Measurements from ENCODE around the gene RPN2.

The RPN2 gene

GRCh38 chr20:37249304-37249703 lies 70.2 kb downstream of the RPN2 start:
- FAIRE-seq (no peak), DNase-seq (ENCODE audit: insufficient read length) (no peak)
- no peak for TF ChIP-seq TAF1 (IDR thresholded peaks at IDR 0.05; ENCODE audit: borderline replicate concordance, low read depth, low read length)
- no peak for TF ChIP-seq POLR2A (IDR thresholded peaks at IDR 0.05; ENCODE audit: low read depth, low read length)
- TF ChIP-seq POLR2AphosphoS5 (IDR thresholded peaks at IDR 0.05; ENCODE audit: low read depth, low read length) = no peak

- TF ChIP-seq TAF1 (IDR thresholded peaks at IDR 0.05; ENCODE audit: borderline replicate concordance, low read depth, low read length) (no peak), POLR2AphosphoS5 (IDR thresholded peaks at IDR 0.05; ENCODE audit: low read depth, low read length) (no peak), POLR2A (IDR thresholded peaks at IDR 0.05; ENCODE audit: low read depth, low read length) (no peak)
- DNase-seq (ENCODE audit: insufficient read length) (no peak), FAIRE-seq (no peak)
Measured at GRCh38 chr20:37251825-37252477, 72.8 kb downstream of the RPN2 start.

- no peak for FAIRE-seq
- TF ChIP-seq TAF1 (IDR thresholded peaks at IDR 0.05; ENCODE audit: borderline replicate concordance, low read depth, low read length) (no peak), POLR2A (IDR thresholded peaks at IDR 0.05; ENCODE audit: low read depth, low read length) (no peak), POLR2AphosphoS5 (IDR thresholded peaks at IDR 0.05; ENCODE audit: low read depth, low read length) (no peak)
- no peak for DNase-seq (ENCODE audit: insufficient read length)
Measured at GRCh38 chr20:37253087-37253486, 74.0 kb downstream of the RPN2 start.

GRCh38 chr20:37254114-37254878 lies 75.2 kb downstream of the RPN2 start:
- DNase-seq (ENCODE audit: insufficient read length) (no peak), FAIRE-seq (no peak)
- TF ChIP-seq TAF1 (IDR thresholded peaks at IDR 0.05; ENCODE audit: borderline replicate concordance, low read depth, low read length) (no peak), POLR2AphosphoS5 (IDR thresholded peaks at IDR 0.05; ENCODE audit: low read depth, low read length) (no peak), POLR2A (IDR thresholded peaks at IDR 0.05; ENCODE audit: low read depth, low read length) (no peak)

- TF ChIP-seq POLR2A (IDR thresholded peaks at IDR 0.05; ENCODE audit: low read depth, low read length) = no peak
- no peak for TF ChIP-seq POLR2AphosphoS5 (IDR thresholded peaks at IDR 0.05; ENCODE audit: low read depth, low read length)
- no peak for TF ChIP-seq TAF1 (IDR thresholded peaks at IDR 0.05; ENCODE audit: borderline replicate concordance, low read depth, low read length)
- DNase-seq (ENCODE audit: insufficient read length) (no peak), FAIRE-seq (no peak)
Measured at GRCh38 chr20:37256286-37256685, 77.2 kb downstream of the RPN2 start.

- FAIRE-seq (no peak), DNase-seq (ENCODE audit: insufficient read length) (no peak)
- no peak for TF ChIP-seq POLR2AphosphoS5 (IDR thresholded peaks at IDR 0.05; ENCODE audit: low read depth, low read length)
- no peak for TF ChIP-seq TAF1 (IDR thresholded peaks at IDR 0.05; ENCODE audit: borderline replicate concordance, low read depth, low read length)
- no peak for TF ChIP-seq POLR2A (IDR thresholded peaks at IDR 0.05; ENCODE audit: low read depth, low read length)
Measured at GRCh38 chr20:37257530-37257929, 78.4 kb downstream of the RPN2 start.

- DNase-seq (ENCODE audit: insufficient read length) (no peak), FAIRE-seq (peak; percentile 30)
- TF ChIP-seq TAF1 (IDR thresholded peaks at IDR 0.05; ENCODE audit: borderline replicate concordance, low read depth, low read length) (no peak), POLR2A (IDR thresholded peaks at IDR 0.05; ENCODE audit: low read depth, low read length) (no peak), POLR2AphosphoS5 (IDR thresholded peaks at IDR 0.05; ENCODE audit: low read depth, low read length) (no peak)
Measured at GRCh38 chr20:37257988-37258387, 78.9 kb downstream of the RPN2 start.

- TF ChIP-seq TAF1 (IDR thresholded peaks at IDR 0.05; ENCODE audit: borderline replicate concordance, low read depth, low read length) (no peak), POLR2A (IDR thresholded peaks at IDR 0.05; ENCODE audit: low read depth, low read length) (no peak), POLR2AphosphoS5 (IDR thresholded peaks at IDR 0.05; ENCODE audit: low read depth, low read length) (no peak)
- no peak for FAIRE-seq
Measured at GRCh38 chr20:37259031-37259430, 79.9 kb downstream of the RPN2 start.

GRCh38 chr20:37259865-37260264 lies 80.7 kb downstream of the RPN2 start:
- DNase-seq (ENCODE audit: insufficient read length) (no peak), FAIRE-seq (no peak)
- TF ChIP-seq TAF1 (IDR thresholded peaks at IDR 0.05; ENCODE audit: borderline replicate concordance, low read depth, low read length) (no peak), POLR2A (IDR thresholded peaks at IDR 0.05; ENCODE audit: low read depth, low read length) (no peak), POLR2AphosphoS5 (IDR thresholded peaks at IDR 0.05; ENCODE audit: low read depth, low read length) (no peak)

More at GRCh38 chr20:37259031-37259430, 79.9 kb downstream of the RPN2 start:
- no peak for DNase-seq (ENCODE audit: insufficient read length)

- no peak for FAIRE-seq
- no peak for DNase-seq (ENCODE audit: insufficient read length)
- TF ChIP-seq POLR2AphosphoS5 (IDR thresholded peaks at IDR 0.05; ENCODE audit: low read depth, low read length) = no peak
- no peak for TF ChIP-seq TAF1 (IDR thresholded peaks at IDR 0.05; ENCODE audit: borderline replicate concordance, low read depth, low read length)
- no peak for TF ChIP-seq POLR2A (IDR thresholded peaks at IDR 0.05; ENCODE audit: low read depth, low read length)
Measured at GRCh38 chr20:37260923-37261322, 81.8 kb downstream of the RPN2 start.

GRCh38 chr20:37261714-37262113 lies 82.6 kb downstream of the RPN2 start, which contains the start of gene GHRH:
GHRH (minus strand) TSS chr20:37261814; CDS start chr20:37256889, 4,925 bp downstream.
- no peak for FAIRE-seq
- no peak for DNase-seq (ENCODE audit: insufficient read length)
- TF ChIP-seq POLR2A (IDR thresholded peaks at IDR 0.05; ENCODE audit: low read depth, low read length) (no peak), POLR2AphosphoS5 (IDR thresholded peaks at IDR 0.05; ENCODE audit: low read depth, low read length) (no peak), TAF1 (IDR thresholded peaks at IDR 0.05; ENCODE audit: borderline replicate concordance, low read depth, low read length) (no peak)

- DNase-seq (ENCODE audit: insufficient read length) (no peak), FAIRE-seq (no peak)
- TF ChIP-seq POLR2AphosphoS5 (IDR thresholded peaks at IDR 0.05; ENCODE audit: low read depth, low read length) = no peak
- no peak for TF ChIP-seq TAF1 (IDR thresholded peaks at IDR 0.05; ENCODE audit: borderline replicate concordance, low read depth, low read length)
- TF ChIP-seq POLR2A (IDR thresholded peaks at IDR 0.05; ENCODE audit: low read depth, low read length) = no peak
Measured at GRCh38 chr20:37262505-37262904, 83.4 kb downstream of the RPN2 start.
